ENCODE data around the gene ERO1A.

- TF ChIP-seq CTCF (IDR thresholded peaks at IDR 0.05): peak in 2 of 4 experiments; percentile 0 to 9
- TF ChIP-seq POLR2AphosphoS5 (IDR thresholded peaks at IDR 0.05): peak; percentile 16
- no peak for TF ChIP-seq POLR2A (IDR thresholded peaks at IDR 0.05)
Measured at GRCh38 chr14:52694761-52695480, 437 bp downstream of the ERO1A start.

Data from prostate gland (tissue), 2 donors.